ENCODE results near the gene OPA3.

DNA sequence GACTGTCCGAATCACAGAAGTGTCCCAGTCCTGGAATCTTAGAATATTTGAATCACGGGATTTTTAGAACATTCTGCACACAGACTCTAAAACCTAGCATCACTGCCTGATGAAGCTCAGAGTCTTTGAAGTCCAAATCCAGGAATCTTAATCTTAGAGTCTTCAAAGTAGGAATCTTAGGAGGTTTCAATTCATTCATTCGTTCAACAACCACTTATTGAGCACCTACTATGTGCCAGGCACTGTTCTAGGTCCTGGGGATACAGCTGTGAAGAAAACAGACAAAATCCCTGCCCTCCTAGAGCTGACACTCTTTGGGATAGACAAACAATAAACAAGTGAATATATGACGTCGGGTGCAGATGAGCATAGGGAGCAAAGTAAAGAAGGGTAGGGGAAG lies 89.4 kb downstream of the OPA3 start:
- TF ChIP-seq, protein P1, sequence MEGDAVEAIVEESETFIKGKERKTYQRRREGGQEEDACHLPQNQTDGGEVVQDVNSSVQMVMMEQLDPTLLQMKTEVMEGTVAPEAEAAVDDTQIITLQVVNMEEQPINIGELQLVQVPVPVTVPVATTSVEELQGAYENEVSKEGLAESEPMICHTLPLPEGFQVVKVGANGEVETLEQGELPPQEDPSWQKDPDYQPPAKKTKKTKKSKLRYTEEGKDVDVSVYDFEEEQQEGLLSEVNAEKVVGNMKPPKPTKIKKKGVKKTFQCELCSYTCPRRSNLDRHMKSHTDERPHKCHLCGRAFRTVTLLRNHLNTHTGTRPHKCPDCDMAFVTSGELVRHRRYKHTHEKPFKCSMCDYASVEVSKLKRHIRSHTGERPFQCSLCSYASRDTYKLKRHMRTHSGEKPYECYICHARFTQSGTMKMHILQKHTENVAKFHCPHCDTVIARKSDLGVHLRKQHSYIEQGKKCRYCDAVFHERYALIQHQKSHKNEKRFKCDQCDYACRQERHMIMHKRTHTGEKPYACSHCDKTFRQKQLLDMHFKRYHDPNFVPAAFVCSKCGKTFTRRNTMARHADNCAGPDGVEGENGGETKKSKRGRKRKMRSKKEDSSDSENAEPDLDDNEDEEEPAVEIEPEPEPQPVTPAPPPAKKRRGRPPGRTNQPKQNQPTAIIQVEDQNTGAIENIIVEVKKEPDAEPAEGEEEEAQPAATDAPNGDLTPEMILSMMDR (IDR thresholded peaks at IDR 0.05): no peak
- TF ChIP-seq POLR2A (IDR thresholded peaks at IDR 0.05) (no peak), POLR2AphosphoS5 (IDR thresholded peaks at IDR 0.05) (no peak)
